Cerebellar cortex (tissue), 1 donor: ENCODE measurements around the gene TMEM35A.
"Not testable (repeated sequence)": the region's sequence is repeated elsewhere in the genome, so short reads cannot be mapped to it uniquely, and the experiment has no call there.

Experiments used
- DNase-seq: peaks from one replicate; pipeline ENCODE4 v3.0.0-alpha.2; 2015; ENCODE audit warnings: low spot score

The TMEM35A gene, protein sequence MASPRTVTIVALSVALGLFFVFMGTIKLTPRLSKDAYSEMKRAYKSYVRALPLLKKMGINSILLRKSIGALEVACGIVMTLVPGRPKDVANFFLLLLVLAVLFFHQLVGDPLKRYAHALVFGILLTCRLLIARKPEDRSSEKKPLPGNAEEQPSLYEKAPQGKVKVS

DNA sequence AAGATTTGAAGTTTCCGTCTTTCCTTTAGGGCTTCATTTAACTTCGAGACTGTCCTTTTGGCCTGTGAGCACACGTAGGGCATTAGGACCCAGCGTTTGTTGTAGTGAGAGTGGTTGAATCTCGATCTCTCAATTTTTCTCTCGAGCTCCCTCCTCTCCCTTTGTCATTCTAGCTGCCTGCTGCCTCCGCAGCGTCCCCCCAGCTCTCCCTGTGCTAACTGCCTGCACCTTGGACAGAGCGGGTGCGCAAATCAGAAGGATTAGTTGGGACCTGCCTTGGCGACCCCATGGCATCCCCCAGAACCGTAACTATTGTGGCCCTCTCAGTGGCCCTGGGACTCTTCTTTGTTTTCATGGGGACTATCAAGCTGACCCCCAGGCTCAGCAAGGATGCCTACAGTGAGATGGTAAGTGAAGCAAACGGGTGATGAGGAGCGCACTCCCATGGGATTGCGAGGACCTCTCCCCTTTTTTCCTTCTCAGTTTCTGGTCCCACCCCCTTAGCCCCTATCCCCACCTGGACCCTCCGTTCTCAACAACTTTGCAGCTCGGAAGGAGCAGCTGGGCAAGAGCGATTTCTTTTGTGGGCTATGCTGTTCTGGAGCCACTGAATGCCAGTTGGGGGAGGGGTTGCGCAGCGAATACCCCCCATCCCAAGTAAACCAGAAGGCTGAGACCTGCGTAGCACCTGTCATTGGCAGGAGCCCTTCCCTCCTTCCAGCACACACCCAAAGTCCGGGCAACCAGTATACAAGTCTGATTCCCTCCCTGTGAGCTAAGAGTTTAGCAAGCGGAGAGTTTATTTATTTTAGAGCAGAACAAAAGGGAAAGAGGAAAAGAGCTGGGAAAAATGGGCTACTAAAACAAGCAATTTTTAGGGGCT is at the start of gene TMEM35A:
Gene TMEM35A (plus strand): TSS at position 164 of the 883 bp plus-strand sequence. CDS start 124 bp downstream, at position 288.
- peak; percentile 84 for DNase-seq

DNA sequence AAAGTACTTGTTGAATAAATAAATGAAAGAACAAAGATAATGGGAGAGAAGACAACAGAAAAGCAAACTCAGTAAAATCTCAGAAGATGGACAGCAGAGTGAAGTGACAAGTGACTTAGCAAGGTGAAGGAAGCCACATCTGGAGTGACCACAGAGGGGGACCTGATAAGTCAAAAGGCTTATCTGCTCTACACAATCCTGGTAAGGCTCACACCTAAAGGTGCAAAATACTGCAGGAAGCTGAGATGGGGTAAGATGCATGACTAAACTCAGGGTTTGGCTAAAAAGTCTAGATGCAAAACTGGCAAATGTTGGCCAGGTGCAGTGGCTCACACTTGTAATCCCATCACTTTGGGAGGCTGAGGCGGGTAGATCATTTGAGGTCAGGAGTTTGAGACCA is 49.0 kb upstream of the TMEM35A start:
- no peak for DNase-seq

- DNase-seq = no peak
Measured at GRCh38 chrX:101037231-101037630, 41.4 kb upstream of the TMEM35A start.

DNA sequence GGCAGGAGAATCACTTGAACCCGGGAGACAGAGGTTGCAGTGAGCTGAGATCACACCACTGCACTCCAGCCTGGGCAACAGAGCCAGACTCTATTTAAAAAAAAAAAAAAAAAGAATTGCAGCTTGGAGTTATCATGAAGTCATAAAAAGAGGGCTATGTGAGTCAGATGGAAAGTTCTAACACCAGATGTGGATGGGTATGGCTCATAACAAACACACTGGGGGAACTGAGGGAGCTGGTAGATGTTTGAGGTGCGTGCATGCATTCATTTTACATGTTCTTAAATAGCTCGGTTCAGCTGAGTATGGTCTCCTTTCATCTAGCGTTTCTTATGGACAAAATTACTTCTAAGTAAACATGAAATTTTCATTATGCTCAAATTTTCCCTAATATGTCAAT is 38.5 kb upstream of the TMEM35A start:
- no peak for DNase-seq

- DNase-seq = no peak
Measured at GRCh38 chrX:101051153-101051548, 27.5 kb upstream of the TMEM35A start.

GRCh38 chrX:101051549-101052302 is 27.0 kb upstream of the TMEM35A start, which contains the start of gene TRMT2B:
TSS of gene TRMT2B (minus strand) at chrX:101052111. CDS start at chrX:101042289, 9,822 bp downstream.
- DNase-seq = peak; percentile 80

DNA sequence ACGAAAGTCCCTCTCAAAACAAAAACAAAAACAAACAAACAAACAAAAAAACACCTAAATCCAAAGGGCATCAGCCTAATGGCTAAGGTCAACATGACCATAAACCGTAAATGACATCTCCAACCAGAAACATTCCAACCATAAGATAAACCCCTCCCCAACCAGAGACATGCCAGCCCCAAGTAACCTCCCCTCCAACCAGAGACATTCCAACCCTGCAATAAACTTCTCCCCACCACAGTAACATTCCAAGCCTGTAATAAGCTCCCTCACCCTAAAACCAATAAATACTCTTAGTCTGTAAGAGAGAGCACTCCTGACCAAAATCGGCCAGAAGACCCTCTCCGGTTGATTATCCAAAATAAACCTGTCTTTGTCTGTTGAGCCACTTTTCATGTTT is 22.1 kb upstream of the TMEM35A start:
- DNase-seq = not testable (repeated sequence)

GRCh38 chrX:101057093-101057714 is 21.5 kb upstream of the TMEM35A start:
- no peak for DNase-seq

DNA sequence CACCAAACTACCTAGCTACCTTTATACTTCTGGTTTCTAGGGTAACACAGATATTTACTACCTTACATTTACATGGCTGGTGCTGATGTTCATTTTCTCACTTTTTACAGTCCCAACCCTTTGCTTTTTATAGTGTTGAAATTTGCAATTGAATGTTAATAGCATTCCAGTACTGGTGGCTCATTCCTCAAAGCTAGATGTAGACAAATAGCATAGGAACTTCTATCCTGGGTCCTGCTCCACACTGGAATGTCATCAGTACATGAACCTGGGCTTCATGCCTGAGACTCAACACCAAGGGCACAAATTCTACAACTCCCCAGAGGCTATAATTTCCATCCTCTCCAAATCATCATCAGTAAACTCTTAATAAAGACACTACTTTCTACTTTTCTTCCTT is 16.5 kb upstream of the TMEM35A start:
- DNase-seq = no peak

GRCh38 chrX:101071582-101071981 is 7.1 kb upstream of the TMEM35A start:
- no peak for DNase-seq

- peak; percentile 56 for DNase-seq
Measured at GRCh38 chrX:101079736-101080270, 1.1 kb downstream of the TMEM35A start.

DNA sequence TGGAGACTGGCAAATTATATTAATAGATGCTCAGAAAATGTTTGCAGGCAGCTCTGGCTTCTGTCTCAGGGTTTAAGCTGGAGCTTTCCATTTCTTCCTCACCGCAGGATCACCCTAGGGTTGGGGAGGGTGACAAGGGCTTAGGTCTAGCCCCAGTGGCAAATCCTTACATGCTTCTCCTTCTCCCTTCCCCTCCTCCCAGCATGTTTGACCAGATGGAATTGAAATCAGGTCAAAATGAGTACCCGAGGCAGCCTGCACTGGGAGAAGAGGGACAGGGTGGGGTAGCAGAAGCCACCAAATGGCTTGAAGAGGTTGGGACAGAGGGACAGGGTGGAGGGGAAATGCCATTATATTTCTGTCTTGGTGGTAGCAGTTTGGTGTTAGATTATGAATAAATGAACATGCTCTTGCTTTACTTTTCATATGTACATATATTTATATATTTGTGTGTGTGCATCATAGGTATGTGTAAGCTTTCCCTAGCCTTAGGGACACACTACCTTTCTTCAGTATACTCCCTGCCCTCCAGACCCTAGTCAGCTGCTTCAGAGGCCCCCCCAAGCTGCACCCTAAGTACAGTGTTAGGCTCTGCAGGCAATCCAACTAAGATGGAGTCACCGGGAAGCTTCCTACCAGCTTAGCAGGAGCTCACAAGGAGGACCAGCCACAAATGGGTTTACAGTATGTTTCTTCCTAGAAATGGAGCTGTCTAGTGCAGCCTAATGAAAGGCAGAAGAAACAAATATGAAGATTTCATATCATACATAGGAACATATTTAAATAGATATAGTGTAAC is 1.8 kb downstream of the TMEM35A start:
- peak; percentile 64 for DNase-seq

- DNase-seq = peak; percentile 33
Measured at GRCh38 chrX:101081231-101081630, 2.6 kb downstream of the TMEM35A start.

DNA sequence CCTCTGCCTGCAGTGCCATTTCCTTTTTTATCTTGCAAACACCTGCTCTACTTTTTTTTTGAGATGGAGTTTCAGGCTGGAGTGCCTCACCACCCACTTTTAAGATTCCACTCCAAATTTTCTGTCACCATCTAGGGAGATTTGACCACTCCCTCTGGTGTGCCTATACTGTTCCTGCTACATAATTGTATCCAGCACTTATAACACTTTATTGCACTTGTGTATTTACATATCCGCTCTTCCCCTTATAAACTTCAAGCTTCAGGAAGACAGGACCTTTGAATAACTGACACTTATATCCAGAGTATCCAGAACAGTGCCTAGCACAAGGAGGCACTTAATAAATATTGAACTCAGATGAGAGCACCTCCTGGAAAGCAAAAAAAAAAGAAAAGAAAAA is 13.1 kb downstream of the TMEM35A start:
- DNase-seq = no peak

DNA sequence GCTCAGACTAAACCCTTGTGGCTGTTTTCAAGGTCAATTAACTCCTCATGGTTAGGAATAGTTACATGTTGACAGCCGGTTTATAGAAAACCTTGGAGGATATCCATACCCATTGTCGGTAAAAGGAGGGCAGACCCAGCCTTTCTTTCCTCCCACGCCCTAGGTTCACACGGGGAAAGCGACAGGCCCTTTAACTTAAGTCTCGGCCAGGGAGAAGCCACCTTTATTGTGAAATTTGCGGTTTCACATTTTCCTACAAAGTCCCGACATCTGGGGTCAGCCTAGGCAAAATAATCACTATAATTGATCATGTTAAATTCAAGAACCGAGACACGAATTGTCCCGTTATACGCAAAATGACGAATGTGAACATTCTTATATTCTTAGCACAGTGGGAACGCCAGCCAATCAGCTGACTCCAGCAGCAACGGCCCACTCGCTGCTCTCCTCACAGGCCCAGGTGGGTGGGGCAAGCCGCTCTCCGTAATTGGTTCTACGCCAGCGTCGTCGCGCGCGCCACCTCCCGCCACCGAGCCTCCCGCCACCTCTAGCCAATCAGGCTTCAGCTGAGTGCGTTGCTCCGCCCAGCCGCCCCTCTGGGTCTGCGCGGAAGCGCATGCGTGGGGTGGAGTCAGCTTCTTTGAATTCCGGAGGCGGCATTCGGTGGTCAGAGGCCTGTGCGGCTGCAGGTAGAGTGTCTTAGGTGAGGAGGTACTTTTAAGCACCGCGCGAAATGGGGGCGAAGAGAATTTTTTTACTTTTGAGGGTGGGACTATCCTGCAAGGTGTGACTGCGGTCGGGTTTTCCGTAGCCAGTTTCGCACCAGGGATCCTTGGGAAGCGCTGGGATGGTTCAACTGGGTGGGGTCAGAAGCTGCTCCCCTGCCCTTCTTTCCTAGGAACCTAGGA is 19.1 kb downstream of the TMEM35A start, which contains the start of gene CENPI:
Gene CENPI (plus strand): TSS at position 659 of the 908 bp plus-strand sequence. CDS start 2,867 bp downstream, outside the sequence.
- peak; percentile 93 for DNase-seq

DNA sequence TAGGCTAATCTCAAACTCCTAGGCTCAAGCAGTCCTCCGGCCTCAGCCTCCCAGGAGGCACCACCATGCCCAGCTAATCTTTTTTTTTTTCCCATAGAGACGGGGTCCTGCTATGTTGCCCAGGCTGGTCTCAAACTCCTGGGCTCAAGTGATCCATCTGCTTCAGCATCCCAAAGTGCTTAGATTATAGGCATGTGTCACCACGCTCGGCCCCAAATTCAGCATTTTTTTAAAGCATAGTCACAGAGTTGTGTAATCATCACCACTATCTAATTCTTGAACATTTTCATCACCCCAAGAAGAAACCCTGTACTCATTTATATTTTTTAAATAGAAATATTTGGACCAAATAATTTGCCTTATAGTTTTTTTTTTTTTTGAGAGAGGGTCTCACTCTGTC is 29.6 kb downstream of the TMEM35A start:
- DNase-seq = no peak

DNA sequence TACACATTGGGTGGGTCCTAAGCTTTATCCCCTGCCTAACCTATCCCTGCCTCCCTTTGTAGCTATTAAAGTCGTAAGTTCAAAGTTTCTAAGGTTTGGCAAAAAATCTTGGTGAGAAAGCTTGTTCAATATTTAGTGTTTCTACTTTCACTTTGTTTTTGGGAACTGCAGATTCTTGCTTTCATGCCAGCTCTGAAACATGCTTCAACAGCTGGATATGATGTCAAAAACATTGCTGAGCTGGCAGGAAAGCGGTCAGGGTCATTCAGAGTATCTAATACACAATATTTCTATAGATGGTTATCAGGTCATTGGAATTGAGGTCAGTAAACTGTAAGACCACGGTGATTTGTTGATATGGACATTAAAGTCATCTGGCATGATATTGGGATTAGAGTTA is 39.0 kb downstream of the TMEM35A start:
- no peak for DNase-seq

GRCh38 chrX:101136235-101136634 is 57.6 kb downstream of the TMEM35A start:
- no peak for DNase-seq
